Kidney epithelial cell (primary cell): ENCODE data around the gene C5orf22. TPM values are rescaled to one million over a fixed set of nuclear protein-coding genes. Genes with fewer than 3 reads are reported as not detected.

Experiments
- DNase-seq: peaks from one replicate; pipeline ENCODE4 v3.0.0-alpha.2; 2010; ENCODE audit warnings: low read depth
- H3K27me3 ChIP-seq: 2 replicates; pipeline ENCODE4 v1.6.0; 2011; ENCODE audit warnings: low read length; ENCODE audit not compliant: control insufficient read depth, insufficient read depth
- H3K36me3 ChIP-seq: 2 replicates; pipeline ENCODE4 v1.5.1; 2011; ENCODE audit warnings: low read length; ENCODE audit not compliant: control insufficient read depth, insufficient read depth
- H3K4me3 ChIP-seq: 2 replicates; pipeline ENCODE4 v1.5.1; 2011; ENCODE audit warnings: low read depth, mild to moderate bottlenecking, control low read depth, low read length
- total RNA-seq: library from RNA; depleted of rRNA; stranded (reverse); fragments of >200 nt; gene quantifications from 2 replicates; pipeline ENCODE4 v1.2.3, GENCODE V29; 2015
- TF ChIP-seq, protein P1 (sequence below): IDR thresholded peaks from 2 replicates; pipeline ENCODE4 v1.5.1; 2011; ENCODE audit warnings: mild to moderate bottlenecking, moderate library complexity, low read length, control low read depth, inconsistent platforms; ENCODE audit not compliant: insufficient read depth, poor library complexity, severe bottlenecking

Gene C5orf22
- total RNA-seq, 1 donor from 2014 or later = 23.7 TPM

DNA sequence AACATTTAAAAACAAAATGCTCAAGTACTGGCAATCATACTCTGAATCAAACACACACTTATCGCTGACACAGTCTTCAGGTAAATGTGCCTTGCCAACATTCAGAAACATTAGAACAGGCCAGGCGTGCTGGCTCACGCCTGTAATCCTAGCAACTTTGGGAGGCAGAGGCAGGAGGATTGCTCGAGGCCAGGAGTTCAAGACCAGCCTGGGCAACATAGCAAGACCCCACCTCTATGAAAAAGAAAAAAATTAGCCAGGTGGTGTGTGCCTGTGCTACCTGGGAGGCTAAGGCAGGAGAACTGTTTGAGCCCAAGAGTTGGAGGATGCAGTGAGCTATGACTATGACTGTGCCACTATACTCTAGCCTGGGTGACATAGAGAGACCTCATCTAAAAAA is 20.8 kb upstream of the C5orf22 start:
- H3K4me3 ChIP-seq = no peak overlapping the region
- peaks cover 1% of the 10 kb centered on the region for H3K36me3 ChIP-seq
- TF ChIP-seq, protein P1, sequence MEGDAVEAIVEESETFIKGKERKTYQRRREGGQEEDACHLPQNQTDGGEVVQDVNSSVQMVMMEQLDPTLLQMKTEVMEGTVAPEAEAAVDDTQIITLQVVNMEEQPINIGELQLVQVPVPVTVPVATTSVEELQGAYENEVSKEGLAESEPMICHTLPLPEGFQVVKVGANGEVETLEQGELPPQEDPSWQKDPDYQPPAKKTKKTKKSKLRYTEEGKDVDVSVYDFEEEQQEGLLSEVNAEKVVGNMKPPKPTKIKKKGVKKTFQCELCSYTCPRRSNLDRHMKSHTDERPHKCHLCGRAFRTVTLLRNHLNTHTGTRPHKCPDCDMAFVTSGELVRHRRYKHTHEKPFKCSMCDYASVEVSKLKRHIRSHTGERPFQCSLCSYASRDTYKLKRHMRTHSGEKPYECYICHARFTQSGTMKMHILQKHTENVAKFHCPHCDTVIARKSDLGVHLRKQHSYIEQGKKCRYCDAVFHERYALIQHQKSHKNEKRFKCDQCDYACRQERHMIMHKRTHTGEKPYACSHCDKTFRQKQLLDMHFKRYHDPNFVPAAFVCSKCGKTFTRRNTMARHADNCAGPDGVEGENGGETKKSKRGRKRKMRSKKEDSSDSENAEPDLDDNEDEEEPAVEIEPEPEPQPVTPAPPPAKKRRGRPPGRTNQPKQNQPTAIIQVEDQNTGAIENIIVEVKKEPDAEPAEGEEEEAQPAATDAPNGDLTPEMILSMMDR = no peak
- DNase-seq = no peak
- no peaks in the 10 kb centered on the region for H3K27me3 ChIP-seq

DNA sequence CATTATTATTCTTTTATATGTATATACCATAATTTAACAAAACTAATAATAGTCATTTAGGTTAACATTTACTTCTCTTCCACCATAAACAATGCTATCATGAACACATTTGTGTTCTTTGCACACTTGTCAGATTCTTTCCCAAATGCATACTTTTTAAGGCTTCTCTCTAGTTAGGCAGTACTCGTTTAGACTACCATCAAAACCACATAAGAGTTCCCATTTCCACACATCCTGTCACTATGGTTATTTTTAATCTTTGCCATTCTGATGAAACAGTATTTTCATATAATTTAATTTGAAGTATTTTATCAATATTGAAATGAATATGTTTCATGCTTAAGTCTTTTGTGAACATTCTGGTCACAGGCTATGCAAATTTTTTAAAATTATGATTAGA is 15.3 kb upstream of the C5orf22 start:
- TF ChIP-seq, protein P1 = no peak
- DNase-seq = no peak
- H3K36me3 ChIP-seq = peaks cover 1% of the 10 kb centered on the region
- no peak overlapping the region for H3K4me3 ChIP-seq
- no peaks in the 10 kb centered on the region for H3K27me3 ChIP-seq

DNA sequence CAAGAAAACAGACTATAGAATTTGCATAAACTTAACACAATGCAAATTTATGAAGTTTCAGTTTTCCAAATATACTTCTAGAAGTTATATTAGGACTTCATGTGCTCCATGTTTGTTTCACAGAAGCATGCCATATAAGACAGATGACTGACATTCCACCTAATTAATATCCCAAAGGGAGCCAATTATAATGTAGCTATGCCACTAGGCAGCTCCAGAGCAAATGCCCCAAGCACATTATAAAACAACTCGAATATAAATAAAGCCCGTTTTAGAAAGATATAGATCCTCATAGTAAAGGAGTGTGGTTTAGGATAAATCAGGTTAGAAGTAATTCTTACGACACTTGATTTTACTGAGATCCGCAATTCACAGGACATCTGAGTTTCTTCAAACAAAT is 9.1 kb upstream of the C5orf22 start:
- TF ChIP-seq, protein P1 = no peak
- no peaks in the 10 kb centered on the region for H3K27me3 ChIP-seq
- no peaks in the 10 kb centered on the region for H3K36me3 ChIP-seq
- no peak overlapping the region for H3K4me3 ChIP-seq
- DNase-seq = no peak

DNA sequence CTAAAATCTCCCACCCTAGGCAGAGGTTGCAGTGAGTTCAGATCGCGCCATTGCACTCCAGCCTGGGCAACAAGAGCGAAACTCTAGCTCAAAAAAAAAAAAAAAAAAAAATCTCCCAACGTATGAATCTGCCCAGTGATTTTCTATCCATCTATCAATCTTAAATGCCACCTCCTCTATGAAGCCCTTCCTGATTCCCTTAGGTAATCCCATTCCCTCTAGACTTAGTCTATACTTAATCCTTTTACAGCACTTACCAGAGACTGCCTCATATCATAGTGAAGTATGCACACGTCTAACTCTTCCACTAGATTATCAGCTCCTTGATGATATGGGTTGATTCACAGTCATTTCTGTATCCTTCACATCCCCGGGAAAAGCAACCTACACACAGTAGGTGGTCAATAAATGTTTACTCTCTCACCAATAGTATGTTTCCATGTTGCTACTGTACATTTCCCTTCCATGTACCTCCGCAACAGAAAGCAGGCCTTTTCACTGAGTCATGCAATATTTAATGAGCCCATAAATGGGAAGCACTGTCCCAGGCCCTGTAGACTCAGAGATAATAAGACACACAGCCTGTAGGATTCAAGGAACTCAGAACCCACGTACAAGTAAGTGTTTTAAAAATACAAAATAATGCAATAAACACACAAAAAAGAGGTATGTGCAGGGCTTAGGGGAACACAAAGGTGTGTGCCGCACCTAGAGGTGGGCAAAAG is 1.4 kb upstream of the C5orf22 start:
- H3K4me3 ChIP-seq = peak overlapping the region; percentile 91
- H3K36me3 ChIP-seq = no peaks in the 10 kb centered on the region
- no peaks in the 10 kb centered on the region for H3K27me3 ChIP-seq
- DNase-seq = no peak
- TF ChIP-seq, protein P1 = no peak

DNA sequence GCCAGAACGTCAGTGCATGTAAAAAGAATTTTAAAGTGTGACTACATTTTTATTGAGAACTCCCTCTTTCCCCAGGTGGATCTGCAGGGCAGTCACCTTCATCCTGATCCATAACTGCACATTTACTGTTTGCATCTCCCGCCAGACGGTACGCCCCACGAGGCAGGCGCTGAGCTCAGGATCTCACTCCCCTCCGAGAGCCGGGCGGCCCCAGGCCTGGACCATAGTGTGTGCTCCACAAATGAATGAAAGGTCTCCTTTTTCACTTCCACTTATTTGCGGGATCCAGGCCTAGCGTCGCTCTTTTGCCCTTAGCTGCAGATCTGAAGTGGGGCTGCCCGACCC is 586 bp upstream of the C5orf22 start:
- TF ChIP-seq, protein P1 = no peak
- H3K27me3 ChIP-seq = no peaks in the 10 kb centered on the region
- no peaks in the 10 kb centered on the region for H3K36me3 ChIP-seq
- H3K4me3 ChIP-seq = peak overlapping the region; percentile 91
- DNase-seq = no peak

DNA sequence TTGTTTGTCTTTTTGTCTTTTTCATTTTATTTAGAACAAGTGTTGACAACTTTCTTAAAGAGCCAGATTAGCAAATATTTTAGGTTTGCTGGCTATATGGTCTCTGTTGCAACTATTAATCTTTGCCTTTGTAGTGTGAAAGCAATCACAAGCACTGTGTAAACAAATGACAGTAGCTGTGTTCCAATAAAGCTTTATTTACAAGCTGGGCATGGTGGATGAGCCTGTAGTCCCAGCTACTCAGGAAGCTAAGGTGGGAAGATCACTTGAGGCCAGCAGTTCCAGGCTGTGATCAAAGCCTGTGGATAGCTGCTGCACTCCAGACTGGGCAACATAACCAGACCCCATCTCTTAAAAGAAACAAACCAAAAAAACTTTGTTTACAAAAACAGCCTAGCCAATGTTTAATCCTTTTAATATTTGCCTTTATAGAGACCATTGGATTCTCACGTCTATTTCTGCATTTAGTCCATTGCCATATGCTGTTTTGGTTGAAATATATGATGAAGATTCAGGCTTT is 2.5 kb downstream of the C5orf22 start:
- H3K27me3 ChIP-seq = no peaks in the 10 kb centered on the region
- TF ChIP-seq, protein P1 = no peak
- no peak for DNase-seq
- no peak overlapping the region for H3K4me3 ChIP-seq
- H3K36me3 ChIP-seq = no peaks in the 10 kb centered on the region
